Endothelial cell of umbilical vein (primary cell): ENCODE measurements around the gene SLCO2A1. TPM values are rescaled to one million over a fixed set of nuclear protein-coding genes. Genes with fewer than 3 reads are reported as not detected.

Experiments
- BruUV-seq: library from RNA; stranded (reverse); fragments of 400-500 nt; replicated peaks from 2 replicates; lab custom pipeline; 2021; lab: Mats Ljungman, UMichigan
- CTCF ChIA-PET: fragments of 300-600, 350-600 bp; sonication (Branson Sonifier 250); formaldehyde crosslinking; loops from one replicate; lab custom pipeline; 2021; ENCODE audit warnings: antibody characterized with exemption, inconsistent platforms; lab: Charles Lee
- POLR2A ChIA-PET: fragments of 300-600, 350-600 bp; sonication (Branson Sonifier 250); formaldehyde crosslinking; loops from one replicate; lab custom pipeline; 2021; ENCODE audit warnings: antibody characterized with exemption, inconsistent platforms; lab: Charles Lee
- DNase-seq: peaks from one replicate; pipeline ENCODE4 v3.0.0-alpha.2; 2011; ENCODE audit warnings: low read depth, low spot score
- FAIRE-seq: peaks from 2 replicates; lab custom pipeline; 2011; peaks lifted over from hg19 to GRCh38; lab: Jason Lieb, UNC
- H2AFZ ChIP-seq: 2 replicates; pipeline ENCODE4 v1.6.0; 2012; ENCODE audit warnings: low read depth, low read length, control low read depth, inconsistent platforms
- H3K27ac ChIP-seq: 2 replicates; pipeline ENCODE4 v1.5.1; 2011; ENCODE audit warnings: low read depth, mild to moderate bottlenecking, control low read depth, low read length, moderate library complexity; ENCODE audit not compliant: insufficient read depth
- H3K27me3 ChIP-seq, 2 experiments: 2 replicates each; pipeline versions ENCODE4 v1.6.0 to v1.6.1; 2011; ENCODE audit warnings: low read length in 2 of 2, mixed read lengths in 1 of 2; ENCODE audit not compliant: control insufficient read depth in 2 of 2, insufficient read depth in 2 of 2
- H3K36me3 ChIP-seq, 2 experiments: 2 replicates in 1 of 2; 3 replicates in 1 of 2; pipeline ENCODE4 v1.5.1; 2011; ENCODE audit warnings: low read length in 2 of 2, mild to moderate bottlenecking in 1 of 2, moderate library complexity in 1 of 2; ENCODE audit not compliant: control insufficient read depth in 2 of 2, insufficient read depth in 2 of 2; ENCODE audit errors: extremely low read depth in 1 of 2
- H3K4me1 ChIP-seq: 3 replicates; pipeline ENCODE4 v1.5.1; 2011; ENCODE audit warnings: mild to moderate bottlenecking, low read length; ENCODE audit not compliant: control insufficient read depth, insufficient read depth; ENCODE audit errors: extremely low read depth
- H3K4me2 ChIP-seq: 2 replicates; pipeline ENCODE4 v1.6.1; 2011; ENCODE audit warnings: low read length, control low read depth, mixed read lengths; ENCODE audit not compliant: insufficient read depth
- H3K4me3 ChIP-seq, 3 experiments: fragments of 200-600 bp in 1 of 3; sonication (generic), shearing (Covaris generic) in 1 of 3; replicated peaks in 1 of 3; 2 replicates each; pipeline ENCODE4 v1.5.1; 2011 to 2016; ENCODE audit warnings: control low read depth in 3 of 3, low read length in 3 of 3, mild to moderate bottlenecking in 2 of 3, inconsistent platforms in 1 of 3, low read depth in 1 of 3, moderate library complexity in 1 of 3; ENCODE audit not compliant: insufficient read depth in 1 of 3
- H3K79me2 ChIP-seq: 2 replicates; pipeline ENCODE4 v1.6.0; 2012; ENCODE audit warnings: low read length, inconsistent platforms; ENCODE audit not compliant: control insufficient read depth, insufficient read depth
- H3K9ac ChIP-seq: replicated peaks from 2 replicates; pipeline ENCODE3; 2011; ENCODE audit warnings: low read length, control low read depth; ENCODE audit not compliant: insufficient read depth; ENCODE audit errors: extremely low read depth
- H3K9me1 ChIP-seq: replicated peaks from 3 replicates; pipeline ENCODE4 v1.6.0; 2011; ENCODE audit warnings: mild to moderate bottlenecking, low read length; ENCODE audit not compliant: control insufficient read depth, insufficient read depth; ENCODE audit errors: extremely low read depth
- H3K9me3 ChIP-seq: replicated peaks from 2 replicates; pipeline ENCODE4 v1.5.1; 2012; ENCODE audit warnings: low read length, inconsistent platforms; ENCODE audit not compliant: control insufficient read depth, insufficient read depth
- H4K20me1 ChIP-seq: replicated peaks from 2 replicates; pipeline ENCODE3; 2011; ENCODE audit warnings: mild to moderate bottlenecking, low read length; ENCODE audit not compliant: control insufficient read depth, insufficient read depth; ENCODE audit errors: extremely low read depth
- EZH2 ChIP-seq: IDR thresholded peaks from 2 replicates; pipeline ENCODE4 v1.6.1; 2012; ENCODE audit warnings: borderline replicate concordance, low read depth, mild to moderate bottlenecking, moderate library complexity, low read length, inconsistent platforms; ENCODE audit not compliant: severe bottlenecking
- FOS ChIP-seq: IDR thresholded peaks from 2 replicates; pipeline ENCODE4 v1.6.1; 2011; ENCODE audit warnings: mild to moderate bottlenecking, low read length, moderate library complexity, borderline replicate concordance; ENCODE audit not compliant: insufficient read depth
- GATA2 ChIP-seq: IDR thresholded peaks from 2 replicates; pipeline ENCODE4 v1.7.0; 2011; ENCODE audit warnings: low read depth, mild to moderate bottlenecking, moderate library complexity, mixed read lengths, low read length; ENCODE audit not compliant: insufficient read length, insufficient read depth
- JUN ChIP-seq: IDR thresholded peaks from 2 replicates; pipeline ENCODE4 v1.6.1; 2011; ENCODE audit warnings: borderline replicate concordance, low read depth; ENCODE audit not compliant: insufficient read length, insufficient read depth
- MYC ChIP-seq: IDR thresholded peaks from one replicate; pipeline ENCODE4 v1.6.1; 2011; ENCODE audit warnings: mild to moderate bottlenecking, low read depth, low read length
- POLR2A ChIP-seq: IDR thresholded peaks from 2 replicates; pipeline ENCODE4 v1.6.1; 2012; ENCODE audit warnings: low read depth, mild to moderate bottlenecking, control low read depth, low read length
- POLR2AphosphoS5 ChIP-seq: IDR thresholded peaks from 2 replicates; pipeline ENCODE4 v1.6.1; 2012; ENCODE audit warnings: low read depth, mild to moderate bottlenecking, control low read depth, low read length, moderate library complexity; ENCODE audit not compliant: insufficient read depth
- dilution Hi-C: fragments of 300-500 bp; cut with MboI; formaldehyde crosslinking; loops from one replicate; pipeline ENCODE4 v1.15.0; 2019; ENCODE audit warnings: low sequenced_read_pairs; ENCODE audit not compliant: extremely low pct_ligation_motif_present
- intact Hi-C: fragments of 100-400 bp; cut with micrococcal nuclease; formaldehyde crosslinking; loops from one replicate; pipeline ENCODE4 v1.10.0; 2022
- polyA plus RNA-seq, 4 experiments: library from polyadenylated mRNA; depleted of rRNA in 3 of 4; stranded (reverse) in 3 of 4; unstranded in 1 of 4; fragments of >200 nt; gene quantifications; 2 replicates each; pipeline versions ENCODE4 v1.2.1 to v1.2.3, GENCODE V29; 2011 to 2012; ENCODE audit warnings: missing spikeins in 1 of 4
- total RNA-seq: library from RNA; stranded (reverse); gene quantifications from 2 replicates; pipeline ENCODE4 v1.2.3, GENCODE V29; 2021
- TF ChIP-seq, protein P1 (sequence below), 2 donors: IDR thresholded peaks; 1 replicate in 1 of 2; 2 replicates in 1 of 2; pipeline ENCODE4 v1.5.1; 2011; ENCODE audit warnings: low read length in 2 of 2, mild to moderate bottlenecking in 2 of 2, moderate library complexity in 2 of 2, control low read depth in 1 of 2, inconsistent platforms in 1 of 2, low read depth in 1 of 2; ENCODE audit not compliant: insufficient read depth in 1 of 2; ENCODE audit errors: extremely low read depth in 1 of 2
- TF ChIP-seq, protein P2 (sequence below): IDR thresholded peaks from 2 replicates; pipeline ENCODE4 v1.6.1; 2011; ENCODE audit not compliant: insufficient read depth, insufficient read length

The SLCO2A1 gene
- total and polyA plus RNA-seq, 2 donors (not counting 3 experiments of a cell fraction or from before 2014, with no cell fraction given), result 1.4 to 11.9 TPM

GRCh38 chr3:133937061-133937686, 92.6 kb downstream of the SLCO2A1 start:
- no TSS peak for BruUV-seq
- H3K9me1 ChIP-seq, result no peaks in the 10 kb centered on the region
- no peak overlapping the region for H3K27ac ChIP-seq
- no peaks in the 10 kb centered on the region for H3K36me3 ChIP-seq
- H3K79me2 ChIP-seq, result no peaks in the 10 kb centered on the region
- FAIRE-seq, result no peak
- ChIA-PET POLR2A (no interaction called here), CTCF (interaction anchor here (1.4 to 8.6 kb wide), 2 partner anchors 13 to 275 kb away, joined by 3 to 82 read pairs; no protein-coding TSS in a partner anchor)
- H3K4me3 ChIP-seq, result no peak overlapping the region
- no peak overlapping the region for H2AFZ ChIP-seq
- TF ChIP-seq JUN, result no peak
- no peak for TF ChIP-seq EZH2
- TF ChIP-seq, protein P1, sequence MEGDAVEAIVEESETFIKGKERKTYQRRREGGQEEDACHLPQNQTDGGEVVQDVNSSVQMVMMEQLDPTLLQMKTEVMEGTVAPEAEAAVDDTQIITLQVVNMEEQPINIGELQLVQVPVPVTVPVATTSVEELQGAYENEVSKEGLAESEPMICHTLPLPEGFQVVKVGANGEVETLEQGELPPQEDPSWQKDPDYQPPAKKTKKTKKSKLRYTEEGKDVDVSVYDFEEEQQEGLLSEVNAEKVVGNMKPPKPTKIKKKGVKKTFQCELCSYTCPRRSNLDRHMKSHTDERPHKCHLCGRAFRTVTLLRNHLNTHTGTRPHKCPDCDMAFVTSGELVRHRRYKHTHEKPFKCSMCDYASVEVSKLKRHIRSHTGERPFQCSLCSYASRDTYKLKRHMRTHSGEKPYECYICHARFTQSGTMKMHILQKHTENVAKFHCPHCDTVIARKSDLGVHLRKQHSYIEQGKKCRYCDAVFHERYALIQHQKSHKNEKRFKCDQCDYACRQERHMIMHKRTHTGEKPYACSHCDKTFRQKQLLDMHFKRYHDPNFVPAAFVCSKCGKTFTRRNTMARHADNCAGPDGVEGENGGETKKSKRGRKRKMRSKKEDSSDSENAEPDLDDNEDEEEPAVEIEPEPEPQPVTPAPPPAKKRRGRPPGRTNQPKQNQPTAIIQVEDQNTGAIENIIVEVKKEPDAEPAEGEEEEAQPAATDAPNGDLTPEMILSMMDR (IDR thresholded peaks at IDR 0.05; ENCODE audit: extremely low read depth in 1 of 2, insufficient read depth in 1 of 2, low read depth in 1 of 2, low read length in 2 of 2), result no peak
- no peak for TF ChIP-seq MYC
- TF ChIP-seq POLR2AphosphoS5, result no peak
- no peak for TF ChIP-seq GATA2
- TF ChIP-seq POLR2A, result no peak
- TF ChIP-seq FOS, result no peak
- TF ChIP-seq, protein P2, sequence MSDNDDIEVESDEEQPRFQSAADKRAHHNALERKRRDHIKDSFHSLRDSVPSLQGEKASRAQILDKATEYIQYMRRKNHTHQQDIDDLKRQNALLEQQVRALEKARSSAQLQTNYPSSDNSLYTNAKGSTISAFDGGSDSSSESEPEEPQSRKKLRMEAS, result no peak
- DNase-seq, result no peak
- no peak overlapping the region for H3K9ac ChIP-seq
- intact Hi-C loops, result no loop called here
- dilution Hi-C loops, result loop anchor here (25.0 kb wide), 1 partner anchor 275 kb away; no protein-coding TSS in a partner anchor
- H3K4me1 ChIP-seq, result peaks cover 6% of the 10 kb centered on the region
- no peaks in the 10 kb centered on the region for H3K27me3 ChIP-seq
- no peaks in the 10 kb centered on the region for H3K9me3 ChIP-seq
- no peak overlapping the region for H3K4me2 ChIP-seq
- H4K20me1 ChIP-seq, result no peaks in the 10 kb centered on the region
